Measurements from ENCODE around the gene WDR87. TPM values are rescaled to one million over a fixed set of nuclear protein-coding genes. Genes with fewer than 3 reads are reported as not detected.

The WDR87 gene
- total RNA-seq, 1 experiment from 2014 or later, result not detected

DNA sequence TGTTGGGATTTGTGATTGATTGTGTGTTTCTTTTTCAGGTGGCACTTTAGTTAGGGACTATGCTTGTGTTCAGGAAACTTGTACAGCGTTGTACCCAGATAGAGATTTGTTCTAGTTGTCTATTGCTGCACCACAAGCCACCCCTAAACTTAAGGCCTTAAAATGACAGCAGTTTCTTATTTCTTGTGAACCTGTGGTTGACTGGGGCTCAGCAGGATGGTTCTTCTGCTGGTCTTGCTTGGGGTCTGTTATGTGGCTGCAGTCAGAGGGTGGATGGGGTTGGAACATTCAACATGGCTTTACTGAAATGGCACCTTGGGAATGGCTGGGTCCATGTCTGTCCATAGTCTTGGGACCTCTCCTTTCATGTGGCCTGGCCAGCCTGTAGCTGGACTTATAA lies 28.9 kb upstream of the WDR87 start:
- no TSS peak for BruUV-seq (replicated peaks)
- TF ChIP-seq, protein P1, sequence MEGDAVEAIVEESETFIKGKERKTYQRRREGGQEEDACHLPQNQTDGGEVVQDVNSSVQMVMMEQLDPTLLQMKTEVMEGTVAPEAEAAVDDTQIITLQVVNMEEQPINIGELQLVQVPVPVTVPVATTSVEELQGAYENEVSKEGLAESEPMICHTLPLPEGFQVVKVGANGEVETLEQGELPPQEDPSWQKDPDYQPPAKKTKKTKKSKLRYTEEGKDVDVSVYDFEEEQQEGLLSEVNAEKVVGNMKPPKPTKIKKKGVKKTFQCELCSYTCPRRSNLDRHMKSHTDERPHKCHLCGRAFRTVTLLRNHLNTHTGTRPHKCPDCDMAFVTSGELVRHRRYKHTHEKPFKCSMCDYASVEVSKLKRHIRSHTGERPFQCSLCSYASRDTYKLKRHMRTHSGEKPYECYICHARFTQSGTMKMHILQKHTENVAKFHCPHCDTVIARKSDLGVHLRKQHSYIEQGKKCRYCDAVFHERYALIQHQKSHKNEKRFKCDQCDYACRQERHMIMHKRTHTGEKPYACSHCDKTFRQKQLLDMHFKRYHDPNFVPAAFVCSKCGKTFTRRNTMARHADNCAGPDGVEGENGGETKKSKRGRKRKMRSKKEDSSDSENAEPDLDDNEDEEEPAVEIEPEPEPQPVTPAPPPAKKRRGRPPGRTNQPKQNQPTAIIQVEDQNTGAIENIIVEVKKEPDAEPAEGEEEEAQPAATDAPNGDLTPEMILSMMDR (IDR thresholded peaks at IDR 0.05; ENCODE audit: unreplicated experiment), result no peak
- H3K27ac Mint-ChIP-seq (ENCODE audit: unreplicated experiment), result peak overlapping the region; percentile 91

DNA sequence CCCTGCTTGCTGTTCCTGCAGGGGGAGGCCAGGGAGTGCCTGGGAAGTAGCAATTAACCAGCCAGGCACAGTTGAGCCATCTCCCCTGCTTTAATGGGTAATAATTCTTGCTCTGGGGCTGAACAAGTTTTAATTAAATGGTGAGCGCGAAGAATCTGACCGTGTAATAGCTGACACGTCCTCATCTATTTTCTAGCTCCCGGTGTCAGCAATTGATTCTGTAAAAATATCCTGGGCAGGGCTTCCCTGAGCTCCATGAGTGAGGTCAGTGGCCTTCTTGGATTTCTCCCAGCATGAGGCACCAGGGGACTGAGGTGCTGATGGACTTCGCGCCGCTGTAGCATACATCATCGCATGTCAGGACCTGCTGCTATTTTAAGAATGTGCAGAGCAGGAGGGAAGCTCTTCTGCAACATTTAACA lies 27.6 kb upstream of the WDR87 start:
- no peaks in the 10 kb centered on the region for H3K27me3 Mint-ChIP-seq (ENCODE audit: unreplicated experiment)
- H3K27ac Mint-ChIP-seq (ENCODE audit: unreplicated experiment), result peak overlapping the region; percentile 91
- peaks cover 65% of the 10 kb centered on the region for H3K4me1 Mint-ChIP-seq (ENCODE audit: low read depth, unreplicated experiment)
- peak overlapping the region; percentile 93 for H3K4me3 Mint-ChIP-seq (ENCODE audit: low read depth, unreplicated experiment)
- peak; percentile 37 for DNase-seq
- no peaks in the 10 kb centered on the region for H3K9me3 Mint-ChIP-seq (ENCODE audit: low read depth, unreplicated experiment)
- CTCF ChIA-PET, result interaction anchor here (0.9 to 4.1 kb wide), 5 partner anchors 9 to 159 kb away, joined by 3 to 40 read pairs (median 4); partner anchors contain the start of genes SIPA1L3 and WDR87
- TF ChIP-seq, protein P1 (IDR thresholded peaks at IDR 0.05; ENCODE audit: unreplicated experiment), result no peak
- H3K36me3 Mint-ChIP-seq (ENCODE audit: insufficient read depth, unreplicated experiment), result peaks cover 34% of the 10 kb centered on the region
- intact Hi-C loops (cut with micrococcal nuclease; ENCODE audit: unreplicated experiment), result loop anchor here (2.0 kb wide), 1 partner anchor 27 kb away; the partner anchor contains the start of genes SIPA1L3 and WDR87
- TSS peak; percentile 23 for BruUV-seq (replicated peaks)

More for the DNA sequence above, 28.9 kb upstream of the WDR87 start:
- H3K4me1 Mint-ChIP-seq (ENCODE audit: low read depth, unreplicated experiment), result peaks cover 61% of the 10 kb centered on the region
- no peak for DNase-seq
- intact Hi-C loops (cut with micrococcal nuclease; ENCODE audit: unreplicated experiment), result loop anchor here (5.0 kb wide), 1 partner anchor 67 kb away; no protein-coding TSS in a partner anchor
- peaks cover 34% of the 10 kb centered on the region for H3K36me3 Mint-ChIP-seq (ENCODE audit: insufficient read depth, unreplicated experiment)
- no peaks in the 10 kb centered on the region for H3K9me3 Mint-ChIP-seq (ENCODE audit: low read depth, unreplicated experiment)
- CTCF ChIA-PET, result no interaction called here
- H3K4me3 Mint-ChIP-seq (ENCODE audit: low read depth, unreplicated experiment), result peak overlapping the region; percentile 24
- no peaks in the 10 kb centered on the region for H3K27me3 Mint-ChIP-seq (ENCODE audit: unreplicated experiment)

DNA sequence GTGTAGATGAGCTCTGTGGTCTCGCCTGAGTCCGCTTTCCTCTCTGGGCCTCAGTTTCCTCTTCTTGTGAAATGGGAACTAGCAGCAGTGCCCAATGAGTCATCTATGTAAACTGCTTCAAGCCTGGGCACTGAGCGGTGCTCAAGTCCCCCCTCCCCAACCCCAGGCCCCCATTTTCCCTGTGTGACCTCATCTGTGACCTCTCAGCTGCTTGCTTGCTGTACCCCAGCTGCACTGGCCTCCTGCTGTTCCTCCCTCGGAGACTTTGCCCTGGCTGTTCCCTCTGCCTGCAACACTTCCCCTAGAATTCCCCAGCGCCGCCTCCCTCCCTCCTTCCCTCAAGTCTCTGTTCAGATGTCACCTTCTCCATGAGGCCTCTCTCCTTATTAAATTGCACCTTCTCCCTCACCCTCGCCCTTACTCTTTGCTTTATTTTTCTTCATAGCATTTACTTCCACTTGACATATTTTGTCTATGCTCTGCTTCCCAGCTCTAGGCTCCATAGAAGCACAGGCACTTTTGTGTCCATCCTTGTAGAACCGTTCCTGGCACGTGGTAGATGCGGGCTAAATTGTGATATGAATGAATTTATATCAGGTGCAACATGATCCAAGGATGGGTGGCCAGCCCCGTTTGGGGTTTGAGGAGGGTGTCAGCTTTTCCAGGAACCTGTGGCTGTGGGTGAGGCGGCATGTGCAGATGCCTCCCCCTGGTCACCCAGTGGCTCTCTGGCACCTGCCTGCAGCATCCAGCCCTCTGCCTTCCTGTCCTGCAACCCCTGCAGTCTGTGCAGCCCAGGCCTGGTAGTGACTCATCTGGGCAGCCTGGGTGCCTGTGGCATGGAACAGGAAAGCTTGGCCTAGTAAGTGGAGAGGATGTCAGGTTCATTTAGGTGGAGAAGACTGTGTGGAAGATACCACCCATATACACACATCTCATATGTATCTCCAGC lies 26.9 kb upstream of the WDR87 start:
- peak; percentile 83 for DNase-seq
- TF ChIP-seq, protein P1 (IDR thresholded peaks at IDR 0.05; ENCODE audit: unreplicated experiment), result no peak
- Mint-ChIP-seq H3K36me3 (ENCODE audit: insufficient read depth, unreplicated experiment) (peaks cover 34% of the 10 kb centered on the region), H3K27ac (ENCODE audit: unreplicated experiment) (peak overlapping the region; percentile 91), H3K27me3 (ENCODE audit: unreplicated experiment) (no peaks in the 10 kb centered on the region), H3K9me3 (ENCODE audit: low read depth, unreplicated experiment) (no peaks in the 10 kb centered on the region), H3K4me1 (ENCODE audit: low read depth, unreplicated experiment) (peaks cover 71% of the 10 kb centered on the region), H3K4me3 (ENCODE audit: low read depth, unreplicated experiment) (peak overlapping the region; percentile 93)
- no TSS peak for BruUV-seq (replicated peaks)
- intact Hi-C loops (cut with micrococcal nuclease; ENCODE audit: unreplicated experiment), result loop anchor here (2.0 kb wide), 1 partner anchor 26 kb away; the partner anchor contains the start of genes SIPA1L3 and WDR87
- CTCF ChIA-PET, result interaction anchor here (0.6 to 4.1 kb wide), 9 partner anchors 9 to 160 kb away, joined by 3 to 40 read pairs (median 4); partner anchors contain the start of genes SIPA1L3 and WDR87

DNA sequence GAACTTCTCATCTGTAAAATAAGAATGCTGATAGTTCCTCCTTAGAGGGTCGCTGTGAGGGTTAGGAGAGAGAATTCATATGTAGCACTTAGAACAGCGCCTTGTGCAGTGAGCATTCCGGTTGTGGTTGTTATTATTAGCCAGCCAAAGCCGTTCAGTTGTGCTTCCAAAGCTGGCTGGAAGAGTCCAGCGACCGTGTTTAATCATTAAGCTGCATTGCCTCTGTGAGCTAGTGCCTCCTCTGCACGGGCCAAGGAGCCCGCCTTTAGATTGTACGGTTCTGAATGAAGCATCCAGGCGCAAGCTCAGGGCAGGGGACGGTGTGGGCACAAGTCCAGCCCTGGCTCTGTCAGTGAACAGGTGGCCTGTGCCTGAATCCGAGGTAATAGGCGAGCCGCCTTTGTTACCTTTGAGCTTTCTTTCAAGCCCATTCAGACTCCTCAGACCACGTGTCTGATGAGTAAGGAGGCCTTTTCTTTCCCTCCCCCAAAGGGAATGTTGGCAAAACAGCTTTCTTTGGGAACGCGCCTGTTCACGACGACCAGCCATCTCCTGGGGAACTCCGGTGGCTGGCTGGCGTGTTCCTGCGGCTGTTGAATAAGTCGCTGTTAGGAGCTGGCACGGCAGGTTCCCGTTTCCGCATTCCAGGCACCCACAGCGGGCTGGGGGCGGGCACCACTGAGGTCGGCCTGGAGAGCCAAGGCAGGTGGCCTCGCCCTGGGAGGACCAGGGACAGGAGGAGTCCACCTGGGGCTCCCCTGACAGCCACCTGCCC lies 25.7 kb upstream of the WDR87 start:
- Mint-ChIP-seq H3K36me3 (ENCODE audit: insufficient read depth, unreplicated experiment) (peaks cover 34% of the 10 kb centered on the region), H3K27me3 (ENCODE audit: unreplicated experiment) (no peaks in the 10 kb centered on the region), H3K4me1 (ENCODE audit: low read depth, unreplicated experiment) (peaks cover 71% of the 10 kb centered on the region), H3K27ac (ENCODE audit: unreplicated experiment) (peak overlapping the region; percentile 91), H3K4me3 (ENCODE audit: low read depth, unreplicated experiment) (peak overlapping the region; percentile 93), H3K9me3 (ENCODE audit: low read depth, unreplicated experiment) (no peaks in the 10 kb centered on the region)
- intact Hi-C loops (cut with micrococcal nuclease; ENCODE audit: unreplicated experiment), result loop anchor here (2.0 kb wide), 1 partner anchor 25 kb away; the partner anchor contains the start of genes SIPA1L3 and WDR87
- CTCF ChIA-PET, result interaction anchor here (0.6 to 4.1 kb wide), 12 partner anchors 11 to 159 kb away, joined by 3 to 40 read pairs (median 4); partner anchors contain the start of genes SIPA1L3 and WDR87
- TF ChIP-seq, protein P1 (IDR thresholded peaks at IDR 0.05; ENCODE audit: unreplicated experiment), result no peak
- DNase-seq, result peak; percentile 98
- BruUV-seq (replicated peaks), result TSS peak; percentile 98

Measured in Calu3 (cell line).